ENCODE data around the gene DYRK1A.

The DYRK1A gene

DNA sequence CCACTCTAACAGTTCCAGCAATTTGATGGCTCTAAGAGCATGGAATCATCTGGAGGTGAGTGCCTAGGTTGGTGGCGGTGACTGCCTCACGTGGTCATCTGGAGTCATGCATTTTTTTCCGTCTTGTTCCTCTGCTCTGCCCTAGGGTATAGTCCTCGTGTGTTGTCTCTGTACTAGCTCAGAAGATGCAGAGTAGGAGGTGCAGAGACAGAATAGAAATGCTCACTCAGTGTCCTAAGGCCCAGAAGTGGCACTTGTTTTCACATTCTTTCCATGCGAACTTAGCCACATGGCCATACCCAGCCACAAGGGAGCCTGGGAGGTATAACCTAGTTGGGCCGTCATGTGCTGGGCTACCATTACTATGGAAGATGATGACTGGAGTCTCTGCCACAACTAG lies 30.3 kb downstream of the DYRK1A start:
- H3K4me2 ChIP-seq: peak overlapping the region in 2 of 11 experiments; percentile 13 to 46; a peak in 3 of 22 replicates
- no peak overlapping the region for H3K9ac ChIP-seq
- H3K27ac ChIP-seq: no peak overlapping the region
- H3K9me3 ChIP-seq (replicated peaks in 1 of 11): peaks cover 12 to 93% (median 83%) of the 10 kb centered on the region in 11 experiments; a peak in 20 of 22 replicates
- H4K20me1 ChIP-seq: peaks cover 80 to 100% (median 96%) of the 10 kb centered on the region in 11 experiments
- no peaks in the 10 kb centered on the region for H3K27me3 ChIP-seq
- H3K36me3 ChIP-seq: peaks cover 10 to 97% (median 74%) of the 10 kb centered on the region in 11 experiments; a peak in 20 of 22 replicates
- TF ChIP-seq Cebpa-rat (IDR thresholded peaks at IDR 0.05): no peak
- no peak overlapping the region for H3K4me3 ChIP-seq
- H3K4me1 ChIP-seq: peaks cover 0 to 45% (median 0%) of the 10 kb centered on the region in 10 experiments; a peak in 4 of 20 replicates

DNA sequence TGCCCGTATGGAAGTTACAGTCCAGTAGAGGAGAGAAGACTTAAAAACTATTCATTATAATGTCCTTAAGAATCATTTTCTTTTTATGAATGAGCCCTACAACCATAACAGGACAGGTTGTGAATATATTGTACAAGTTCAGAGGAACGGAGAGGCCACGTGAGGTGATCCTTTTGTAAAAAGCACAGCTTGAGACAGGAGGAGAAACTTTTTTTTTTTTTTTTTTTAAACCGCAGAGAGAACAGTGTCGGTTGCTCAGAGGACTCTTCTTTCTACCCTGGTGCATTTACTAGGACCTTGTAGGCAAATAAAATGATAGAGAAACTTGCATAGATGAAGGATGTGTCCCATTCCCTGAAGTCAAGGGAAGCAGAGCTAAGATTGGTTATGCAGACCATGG lies 32.1 kb downstream of the DYRK1A start:
- Histone ChIP-seq H3K27ac (no peak overlapping the region), H3K27me3 (no peaks in the 10 kb centered on the region), H3K4me3 (no peak overlapping the region), H3K36me3 (peaks cover under 1 to 94% (median 66%) of the 10 kb centered on the region in 11 experiments; a peak in 19 of 22 replicates), H4K20me1 (peaks cover 67 to 100% (median 96%) of the 10 kb centered on the region in 11 experiments; a peak in 21 of 22 replicates), H3K4me1 (peaks cover 0 to 31% (median 0%) of the 10 kb centered on the region in 10 experiments; a peak in 4 of 20 replicates), H3K9ac (no peak overlapping the region), H3K4me2 (no peak overlapping the region; a peak in 1 of 22 replicates), H3K9me3 (replicated peaks in 1 of 11) (peaks cover 23 to 91% (median 78%) of the 10 kb centered on the region in 11 experiments)
- no peak for TF ChIP-seq Cebpa-rat (IDR thresholded peaks at IDR 0.05)

DNA sequence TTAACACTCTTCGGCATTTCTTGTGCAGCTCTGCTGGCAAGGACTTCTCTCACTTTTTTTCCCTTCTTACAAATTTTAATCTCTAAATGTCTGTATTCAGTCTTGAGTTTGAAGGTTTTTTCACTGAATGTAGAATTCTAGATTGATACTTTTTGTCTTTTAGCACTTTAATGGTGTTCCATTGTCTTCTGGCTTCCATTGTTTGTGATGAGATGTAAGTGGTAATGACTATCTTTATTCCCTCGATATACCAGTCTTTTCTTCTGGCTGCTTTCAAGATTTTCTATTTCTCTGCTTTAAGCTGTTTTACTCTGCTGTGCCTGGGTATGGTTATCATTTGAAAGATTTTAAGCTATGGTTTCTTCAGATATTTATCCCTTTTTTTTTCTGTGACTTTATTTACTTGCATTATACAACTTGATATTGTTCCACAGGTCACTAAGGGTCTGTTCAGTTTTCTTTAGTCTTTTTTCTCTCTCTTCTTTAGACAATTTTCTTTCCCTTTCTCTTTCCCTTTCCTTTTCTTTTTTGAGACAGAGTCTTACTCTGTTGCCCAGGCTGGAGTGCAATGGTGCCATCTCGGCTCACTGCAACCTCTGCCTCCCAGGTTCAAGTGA lies 35.8 kb downstream of the DYRK1A start:
- Histone ChIP-seq H3K27ac (no peak overlapping the region), H3K4me3 (no peak overlapping the region), H3K4me2 (no peak overlapping the region), H3K4me1 (peaks cover 0 to 44% (median 2%) of the 10 kb centered on the region in 10 experiments; a peak in 7 of 20 replicates), H3K36me3 (peaks cover 0 to 60% (median 44%) of the 10 kb centered on the region in 11 experiments; a peak in 17 of 22 replicates), H3K27me3 (no peaks in the 10 kb centered on the region), H3K9me3 (replicated peaks in 1 of 11) (peaks cover 23 to 62% (median 51%) of the 10 kb centered on the region in 11 experiments), H4K20me1 (peaks cover 67 to 100% (median 96%) of the 10 kb centered on the region in 11 experiments), H3K9ac (no peak overlapping the region)
- no peak for TF ChIP-seq Cebpa-rat (IDR thresholded peaks at IDR 0.05)

DNA sequence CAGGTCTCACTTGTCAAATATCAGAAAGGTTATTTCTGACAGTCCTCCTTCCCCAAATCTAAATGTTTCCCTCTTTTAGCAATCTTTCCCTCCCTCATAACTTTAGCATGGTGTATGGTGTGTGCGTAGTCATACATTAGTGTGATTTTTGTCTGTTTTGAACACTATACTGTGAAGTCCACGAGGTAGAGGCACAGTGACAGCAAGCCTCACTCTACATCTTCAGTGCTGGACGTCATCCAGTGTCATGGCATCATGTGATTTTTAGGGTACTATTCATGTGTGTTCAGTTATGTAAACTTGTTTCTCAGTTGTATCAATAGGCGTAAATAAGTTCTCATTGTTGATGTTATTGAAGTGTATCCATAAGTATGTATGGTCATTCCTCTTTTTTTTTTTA lies 39.1 kb downstream of the DYRK1A start:
- Histone ChIP-seq H3K36me3 (peaks cover 3 to 42% (median 29%) of the 10 kb centered on the region in 11 experiments; a peak in 17 of 22 replicates), H3K9ac (no peak overlapping the region), H4K20me1 (peaks cover 76 to 100% (median 96%) of the 10 kb centered on the region in 11 experiments), H3K27ac (no peak overlapping the region), H3K9me3 (replicated peaks in 1 of 11) (peaks cover 22 to 35% (median 24%) of the 10 kb centered on the region in 11 experiments), H3K4me2 (no peak overlapping the region), H3K27me3 (no peaks in the 10 kb centered on the region), H3K4me1 (peaks cover 0 to 48% (median 4%) of the 10 kb centered on the region in 10 experiments; a peak in 8 of 20 replicates), H3K4me3 (no peak overlapping the region)
- TF ChIP-seq Cebpa-rat (IDR thresholded peaks at IDR 0.05): no peak

DNA sequence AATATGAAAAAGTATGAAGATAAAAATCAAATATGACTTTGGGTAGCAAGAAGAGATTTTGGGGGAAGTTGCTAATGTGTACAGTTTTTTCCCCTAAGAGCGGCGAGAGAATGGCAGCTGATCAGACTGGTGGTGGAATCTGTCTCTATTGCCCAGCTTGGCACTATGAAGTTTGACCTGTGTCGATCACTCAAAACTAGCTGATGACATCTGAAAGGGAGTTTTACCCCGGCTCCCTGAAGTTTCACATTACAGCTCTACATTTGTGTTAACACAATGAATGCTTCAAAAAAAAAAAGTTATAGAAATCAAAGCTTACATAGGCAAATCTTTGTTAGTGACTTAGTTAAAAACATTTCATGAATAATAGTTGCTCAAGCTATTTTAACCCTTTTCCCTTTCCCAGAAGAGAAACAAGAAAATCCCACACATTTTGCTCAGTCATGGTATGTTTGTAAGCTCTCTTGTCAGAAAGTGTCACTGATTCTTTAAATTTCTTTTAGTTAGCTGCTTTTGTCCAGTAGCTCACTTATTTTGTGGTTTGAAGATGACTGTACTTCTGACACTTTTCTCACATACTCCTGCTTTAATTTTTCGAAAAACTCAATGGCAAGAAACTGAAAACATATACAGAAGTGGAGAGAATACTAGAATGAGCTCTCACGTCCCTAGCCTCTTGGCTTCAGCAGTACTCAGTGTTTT lies 41.3 kb downstream of the DYRK1A start:
- Histone ChIP-seq H3K4me1 (peaks cover 3 to 60% (median 7%) of the 10 kb centered on the region in 10 experiments; a peak in 10 of 20 replicates), H3K36me3 (peaks cover 4 to 23% (median 11%) of the 10 kb centered on the region in 11 experiments; a peak in 13 of 22 replicates), H3K9ac (peak overlapping the region in 3 of 11 experiments; percentile 3 to 38 (median 37); a peak in 3 of 22 replicates), H3K4me2 (peak overlapping the region in 3 of 11 experiments; percentile 30 to 64 (median 50); a peak in 5 of 22 replicates), H4K20me1 (peaks cover 90 to 100% (median 100%) of the 10 kb centered on the region in 11 experiments), H3K4me3 (no peak overlapping the region), H3K9me3 (replicated peaks in 1 of 11) (peaks cover under 1 to 13% (median 1%) of the 10 kb centered on the region in 11 experiments; a peak in 21 of 22 replicates), H3K27me3 (no peaks in the 10 kb centered on the region), H3K27ac (peak overlapping the region in 5 of 11 experiments; percentile 12 to 54 (median 37); a peak in 6 of 22 replicates)
- TF ChIP-seq Cebpa-rat (IDR thresholded peaks at IDR 0.05): no peak

DNA sequence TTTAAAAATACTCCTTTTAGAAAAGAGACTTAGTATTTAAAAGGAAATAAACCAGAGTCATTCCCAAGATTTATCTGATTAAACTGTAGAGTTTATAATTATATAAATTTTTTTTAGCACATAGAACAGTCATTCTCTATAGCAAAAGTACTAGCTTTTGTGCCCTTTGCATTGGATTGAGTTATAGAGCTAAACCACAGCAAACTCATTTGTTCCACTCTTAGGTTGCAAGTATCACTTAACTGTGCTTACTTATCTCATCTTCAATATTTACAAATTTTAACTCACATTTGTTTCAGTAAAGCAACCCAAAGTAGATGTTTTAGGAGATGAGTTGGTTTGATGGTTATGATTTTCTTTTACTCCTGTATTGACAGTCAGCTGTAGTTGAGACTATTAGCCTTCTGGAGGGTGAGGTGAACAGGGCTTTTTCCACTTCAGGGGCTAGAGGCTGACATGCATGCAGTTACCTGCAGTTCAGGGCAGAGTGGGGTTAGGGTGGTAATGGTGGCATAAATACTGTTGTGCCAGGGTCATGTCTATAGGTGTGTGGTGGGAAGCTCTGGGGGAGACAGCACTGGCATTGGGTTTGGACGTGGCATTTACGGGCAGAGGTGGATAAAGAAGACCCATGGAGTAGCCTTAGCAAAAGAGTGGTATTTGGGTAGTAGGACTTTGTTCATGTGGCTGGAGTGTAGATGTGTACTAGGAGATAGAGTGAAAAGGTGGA lies 42.1 kb downstream of the DYRK1A start:
- Histone ChIP-seq H3K9ac (peak overlapping the region in 2 of 11 experiments; percentile 3 to 38; a peak in 1 of 22 replicates), H3K4me2 (peak overlapping the region in 3 of 11 experiments; percentile 30 to 64 (median 50); a peak in 5 of 22 replicates), H3K36me3 (peaks cover 4 to 20% (median 11%) of the 10 kb centered on the region in 11 experiments; a peak in 11 of 22 replicates), H3K4me3 (no peak overlapping the region), H3K27me3 (no peaks in the 10 kb centered on the region), H3K9me3 (replicated peaks in 1 of 11) (0 out of 22 replicates have a peak, but pooled peaks cover 0 to 7% (median 0%) of the 10 kb centered on the region in 11 experiments), H3K27ac (peak overlapping the region in 4 of 11 experiments; percentile 12 to 54 (median 38); a peak in 5 of 22 replicates), H3K4me1 (peaks cover 3 to 68% (median 11%) of the 10 kb centered on the region in 10 experiments; a peak in 16 of 20 replicates), H4K20me1 (peaks cover 89 to 100% (median 100%) of the 10 kb centered on the region in 11 experiments)
- no peak for TF ChIP-seq Cebpa-rat (IDR thresholded peaks at IDR 0.05)

DNA sequence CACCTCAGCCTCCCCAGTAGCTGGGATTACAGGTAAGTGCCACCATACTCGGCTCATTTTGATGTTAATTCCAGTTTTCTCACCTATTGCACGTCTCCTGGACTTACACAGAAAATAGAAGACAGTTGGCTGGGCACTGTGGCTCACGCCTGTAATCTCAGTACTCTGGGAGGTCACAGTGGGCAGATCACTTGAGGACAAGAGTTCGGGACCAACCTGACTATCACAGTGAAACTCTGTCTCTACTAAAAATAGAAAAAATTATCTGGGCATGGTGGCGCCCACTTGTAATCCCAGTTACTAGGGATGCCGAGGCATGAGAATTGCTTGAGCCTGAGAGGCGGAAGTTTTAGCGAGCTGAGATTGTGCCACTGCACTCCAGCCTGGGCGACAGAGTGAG lies 44.1 kb downstream of the DYRK1A start:
- Histone ChIP-seq H3K4me3 (no peak overlapping the region), H4K20me1 (peaks cover 88 to 100% (median 100%) of the 10 kb centered on the region in 11 experiments)

More for the DNA sequence above, 44.1 kb downstream of the DYRK1A start:
- Histone ChIP-seq H3K4me2 (no peak overlapping the region), H3K36me3 (peaks cover 4 to 28% (median 13%) of the 10 kb centered on the region in 11 experiments; a peak in 14 of 22 replicates), H3K4me1 (peaks cover 7 to 79% (median 20%) of the 10 kb centered on the region in 10 experiments; a peak in 16 of 20 replicates), H3K9me3 (replicated peaks in 1 of 11) (0 out of 22 replicates have a peak, but pooled peaks cover 0 to 3% (median 0%) of the 10 kb centered on the region in 11 experiments), H3K27ac (no peak overlapping the region), H3K9ac (no peak overlapping the region), H3K27me3 (no peaks in the 10 kb centered on the region)
- TF ChIP-seq Cebpa-rat (IDR thresholded peaks at IDR 0.05): no peak
